ENCODE results near the gene CHIC2.
"Not testable (repeated sequence)": the region's sequence is repeated elsewhere in the genome, so short reads cannot be mapped to it uniquely, and the experiment has no call there.

CHIC2 gene

GRCh38 chr4:54056360-54056759 is 8.0 kb downstream of the CHIC2 start:
- DNase-seq, result no peak

GRCh38 chr4:54055494-54055893 is 8.9 kb downstream of the CHIC2 start:
- DNase-seq, result no peak

- no peak for DNase-seq
Observed at GRCh38 chr4:54054501-54054900, 9.9 kb downstream of the CHIC2 start.

- peak; percentile 52 for DNase-seq
Observed at GRCh38 chr4:54053322-54053721, 11.1 kb downstream of the CHIC2 start.

GRCh38 chr4:54050214-54050904 is 14.0 kb downstream of the CHIC2 start:
- no peak for DNase-seq

GRCh38 chr4:54043630-54044029 is 20.8 kb downstream of the CHIC2 start:
- not testable (repeated sequence) for DNase-seq

- no peak for DNase-seq
Observed at GRCh38 chr4:54041933-54042332, 22.5 kb downstream of the CHIC2 start.

GRCh38 chr4:54041100-54041499 is 23.3 kb downstream of the CHIC2 start:
- no peak for DNase-seq

GRCh38 chr4:54038056-54038455 is 26.3 kb downstream of the CHIC2 start:
- DNase-seq, result no peak

- no peak for DNase-seq
Observed at GRCh38 chr4:54036184-54036583, 28.2 kb downstream of the CHIC2 start.

- DNase-seq, result peak; percentile 54
Observed at GRCh38 chr4:54032558-54033135, 31.8 kb downstream of the CHIC2 start.

GRCh38 chr4:54027311-54027710 is 37.1 kb downstream of the CHIC2 start:
- no peak for DNase-seq

GRCh38 chr4:54025582-54025981 is 38.8 kb downstream of the CHIC2 start:
- DNase-seq, result no peak

GRCh38 chr4:54023019-54023418 is 41.4 kb downstream of the CHIC2 start:
- not testable (repeated sequence) for DNase-seq

GRCh38 chr4:54017974-54018373 is 46.4 kb downstream of the CHIC2 start:
- no peak for DNase-seq

GRCh38 chr4:54017308-54017707 is 47.1 kb downstream of the CHIC2 start:
- no peak for DNase-seq

GRCh38 chr4:54016504-54016903 is 47.9 kb downstream of the CHIC2 start:
- no peak for DNase-seq

GRCh38 chr4:54015423-54016030 is 48.9 kb downstream of the CHIC2 start:
- DNase-seq, result no peak

- no peak for DNase-seq
Observed at GRCh38 chr4:54014666-54015160, 49.7 kb downstream of the CHIC2 start.

GRCh38 chr4:54011201-54011600 is 53.2 kb downstream of the CHIC2 start:
- no peak for DNase-seq

- DNase-seq, result no peak
Observed at GRCh38 chr4:54006755-54007154, 57.6 kb downstream of the CHIC2 start.

- DNase-seq, result peak; percentile 88
Observed at GRCh38 chr4:54005475-54005874, 58.9 kb downstream of the CHIC2 start.

- no peak for DNase-seq
Observed at GRCh38 chr4:54004463-54004862, 59.9 kb downstream of the CHIC2 start.

GRCh38 chr4:54001668-54002365 is 62.6 kb downstream of the CHIC2 start:
- DNase-seq, result peak; percentile 46

All from inflammatory macrophage treated with lipopolysaccharide for 4 hours (primary cell).